ENCODE data around the gene RBPMS2. TPM values are rescaled to one million over a fixed set of nuclear protein-coding genes. Genes with fewer than 3 reads are reported as not detected.
A peak's percentile ranks its signal among the peaks of the same experiment; 100 is the strongest.

The RBPMS2 gene
- total and polyA plus RNA-seq, 2 donors (not counting 1 experiment from before 2014, with no cell fraction given): 0.47 to 0.63 TPM

DNA sequence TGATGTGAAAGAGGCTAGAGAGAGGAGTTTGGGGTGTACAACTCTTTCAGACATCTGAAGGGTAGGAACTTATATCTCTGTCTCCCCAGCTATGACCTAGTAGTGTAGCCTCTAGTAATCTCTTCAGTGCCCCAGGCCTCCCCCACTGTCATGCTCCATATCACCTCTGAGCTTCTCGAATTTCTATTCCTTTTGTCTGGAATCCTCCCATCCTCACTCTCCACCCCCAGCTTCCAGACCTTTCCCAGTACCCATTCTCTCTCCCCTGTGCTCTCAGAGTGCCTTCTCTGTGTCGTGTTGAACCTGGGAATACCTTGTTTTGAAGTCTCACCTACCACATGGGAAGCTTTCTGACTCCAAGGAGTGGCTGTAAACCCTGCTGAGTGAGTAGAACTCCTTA lies 3.6 kb upstream of the RBPMS2 start:
- POLR2A ChIA-PET: no interaction called here
- Mint-ChIP-seq H3K4me3 (no peak overlapping the region), H3K27ac (no peak overlapping the region), H3K27me3 (peaks cover 15% of the 10 kb centered on the region), H3K9me3 (ENCODE audit: insufficient read depth) (no peaks in the 10 kb centered on the region), H3K4me1 (peaks cover 14% of the 10 kb centered on the region)
- no peaks in the 10 kb centered on the region for H4K20me1 ChIP-seq (ENCODE audit: control insufficient read depth, insufficient read depth, low read length, poor library complexity, severe bottlenecking)
- CTCF ChIA-PET: interaction anchor here (1.4 kb wide), 1 partner anchor 31 kb away, joined by 7 read pairs; no protein-coding TSS in a partner anchor
- DNase-seq: no peak
- H3K4me2 ChIP-seq (replicated peaks; ENCODE audit: low read depth, low read length, poor library complexity, severe bottlenecking): no peak overlapping the region
- no peak for ATAC-seq (ENCODE audit: low read depth)
- H3K9ac ChIP-seq (ENCODE audit: low read length): no peak overlapping the region
- H3K4me3 ChIP-seq (ENCODE audit: control extremely low read depth in 1 of 5, extremely low read depth in 1 of 5, insufficient read depth in 1 of 5, low read depth in 2 of 5, low read length in 4 of 5): no peak overlapping the region
- H3K27me3 ChIP-seq (replicated peaks in 1 of 4; ENCODE audit: control extremely low read depth in 1 of 4, control insufficient read depth in 3 of 4, insufficient read depth in 4 of 4, low read length in 3 of 4): peaks cover 0 to 26% (median 10%) of the 10 kb centered on the region in 4 experiments
- WGBS (ENCODE audit: insufficient coverage): 77% methylated on average over 1 of the region's 2 CpGs
- H3K4me1 ChIP-seq (ENCODE audit: control insufficient read depth in 2 of 2, insufficient read depth in 2 of 2, low read length in 2 of 2): peaks cover 12 to 18% of the 10 kb centered on the region in 2 donors
- H3K27ac ChIP-seq (ENCODE audit: low read length in 2 of 2): no peak overlapping the region
- TF ChIP-seq CTCF (IDR thresholded peaks at IDR 0.05) (no peak), EZH2 (IDR thresholded peaks at IDR 0.05; ENCODE audit: borderline replicate concordance, insufficient read depth, low read depth, low read length, poor library complexity, severe bottlenecking) (no peak)
- H3K79me2 ChIP-seq (ENCODE audit: control insufficient read depth, insufficient read depth, low read length): no peaks in the 10 kb centered on the region
- H2AFZ ChIP-seq (ENCODE audit: insufficient read depth, low read depth, low read length, poor library complexity, severe bottlenecking): no peak overlapping the region
- peaks cover 0 to 3% (median 0%) of the 10 kb centered on the region in 3 donors for H3K9me3 ChIP-seq (ENCODE audit: control extremely low read depth in 1 of 3, control insufficient read depth in 2 of 3, insufficient read depth in 1 of 3, low read length in 2 of 3)
- no peaks in the 10 kb centered on the region for H3K36me3 ChIP-seq (replicated peaks in 1 of 2; ENCODE audit: control extremely low read depth in 1 of 2, control insufficient read depth in 1 of 2, extremely low read depth in 1 of 2, insufficient read depth in 2 of 2, low read length in 1 of 2)
- intact Hi-C loops (cut with micrococcal nuclease): no loop called here

- no peak for ATAC-seq (ENCODE audit: low read depth)
- Mint-ChIP-seq H3K4me1 (peaks cover 11% of the 10 kb centered on the region), H3K9me3 (ENCODE audit: insufficient read depth) (no peaks in the 10 kb centered on the region), H3K27me3 (peaks cover 25% of the 10 kb centered on the region), H3K4me3 (peak overlapping the region; percentile 82), H3K27ac (no peak overlapping the region)
- intact Hi-C loops (cut with micrococcal nuclease): no loop called here
- DNase-seq: no peak
- H4K20me1 ChIP-seq (ENCODE audit: control insufficient read depth, insufficient read depth, low read length, poor library complexity, severe bottlenecking): no peaks in the 10 kb centered on the region
- H2AFZ ChIP-seq (ENCODE audit: insufficient read depth, low read depth, low read length, poor library complexity, severe bottlenecking): peak overlapping the region; percentile 65
- H3K4me3 ChIP-seq (ENCODE audit: control extremely low read depth in 1 of 5, extremely low read depth in 1 of 5, insufficient read depth in 1 of 5, low read depth in 2 of 5, low read length in 4 of 5): peak overlapping the region in 1 of 5 experiments; percentile 42
- H3K4me2 ChIP-seq (replicated peaks; ENCODE audit: low read depth, low read length, poor library complexity, severe bottlenecking): peak overlapping the region; percentile 97
- H3K36me3 ChIP-seq (replicated peaks in 1 of 2; ENCODE audit: control extremely low read depth in 1 of 2, control insufficient read depth in 1 of 2, extremely low read depth in 1 of 2, insufficient read depth in 2 of 2, low read length in 1 of 2): no peaks in the 10 kb centered on the region
- POLR2A ChIA-PET: interaction anchor here (0.5 kb wide), 1 partner anchor 8 kb away, joined by 6 read pairs; no protein-coding TSS in a partner anchor
- peaks cover 0 to 3% (median 0%) of the 10 kb centered on the region in 3 donors for H3K9me3 ChIP-seq (ENCODE audit: control extremely low read depth in 1 of 3, control insufficient read depth in 2 of 3, insufficient read depth in 1 of 3, low read length in 2 of 3)
- H3K4me1 ChIP-seq (ENCODE audit: control insufficient read depth in 2 of 2, insufficient read depth in 2 of 2, low read length in 2 of 2): peaks cover 12% of the 10 kb centered on the region in 2 donors
- peaks cover 0 to 40% (median 19%) of the 10 kb centered on the region in 4 experiments for H3K27me3 ChIP-seq (replicated peaks in 1 of 4; ENCODE audit: control extremely low read depth in 1 of 4, control insufficient read depth in 3 of 4, insufficient read depth in 4 of 4, low read length in 3 of 4)
- H3K9ac ChIP-seq (ENCODE audit: low read length): no peak overlapping the region
- no peak for TF ChIP-seq EZH2 (IDR thresholded peaks at IDR 0.05; ENCODE audit: borderline replicate concordance, insufficient read depth, low read depth, low read length, poor library complexity, severe bottlenecking)
- TF ChIP-seq CTCF (IDR thresholded peaks at IDR 0.05): no peak
- CTCF ChIA-PET: interaction anchor here (1.0 kb wide), 1 partner anchor 34 kb away, joined by 3 read pairs; no protein-coding TSS in a partner anchor
- no peaks in the 10 kb centered on the region for H3K79me2 ChIP-seq (ENCODE audit: control insufficient read depth, insufficient read depth, low read length)
- H3K27ac ChIP-seq (ENCODE audit: low read length in 2 of 2): no peak overlapping the region
- WGBS (ENCODE audit: insufficient coverage): 58% methylated on average over 17 of the region's 25 CpGs
Measured at GRCh38 chr15:64776402-64776786, 1.0 kb upstream of the RBPMS2 start.

Data from B cell (primary cell).